ENCODE measurements around the gene CFAP410.

CFAP410 gene

DNA sequence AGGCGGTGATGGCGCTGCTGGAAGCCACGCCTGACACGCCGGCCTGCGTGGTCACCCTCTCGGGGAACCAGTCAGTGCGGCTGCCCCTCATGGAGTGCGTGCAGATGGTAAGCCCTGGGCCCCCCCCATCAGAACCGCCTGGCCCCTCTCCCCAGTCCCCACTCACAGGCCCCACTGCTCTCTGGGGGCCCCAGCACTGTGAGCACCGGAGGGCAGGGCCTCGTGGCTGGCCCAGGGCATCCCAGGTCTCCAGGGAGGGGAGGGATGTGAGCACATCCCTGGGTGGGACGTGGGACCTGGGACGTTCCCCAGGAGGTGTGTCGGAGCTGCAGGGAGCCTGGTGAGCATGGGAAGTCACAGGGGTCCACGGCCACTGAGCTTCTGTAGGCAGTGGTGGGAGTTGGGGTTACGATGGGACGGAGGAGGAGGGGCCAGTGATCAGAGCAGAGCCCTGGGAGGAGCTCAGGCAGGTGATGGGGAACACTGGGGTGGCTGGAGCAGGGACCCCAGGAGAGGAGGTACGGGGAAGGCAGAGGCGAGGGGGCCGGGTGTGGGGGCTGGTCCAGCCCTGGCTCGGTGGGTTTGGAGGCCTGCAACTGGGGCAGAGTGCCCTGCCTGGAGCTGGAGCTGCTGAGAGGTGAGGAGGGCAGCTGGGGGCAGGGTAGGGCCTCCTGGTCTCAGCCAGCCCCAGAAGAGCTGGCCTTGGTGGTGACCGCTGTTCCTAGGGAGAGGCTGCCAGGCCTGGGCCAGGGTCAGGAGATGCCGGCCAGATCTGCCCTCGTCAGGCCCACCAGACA is 20.5 kb downstream of the CFAP410 start:
- H3K36me3 ChIP-seq (ENCODE audit: insufficient read depth, low read length), result peaks cover 50% of the 10 kb centered on the region
- 94% methylated on average over 25 of the region's 25 CpGs for WGBS
- no peak overlapping the region for H3K9ac ChIP-seq (ENCODE audit: low read depth, low read length)
- no peaks in the 10 kb centered on the region for H3K4me1 ChIP-seq (ENCODE audit: insufficient read depth, low read length)
- no peak overlapping the region for H3K4me3 ChIP-seq (ENCODE audit: low read length)
- no peaks in the 10 kb centered on the region for H3K27me3 ChIP-seq (ENCODE audit: insufficient read depth, low read length)
- no peak overlapping the region for H3K27ac ChIP-seq (ENCODE audit: low read depth, low read length)
- H3K9me3 ChIP-seq (ENCODE audit: insufficient read depth, low read depth, low read length), result no peaks in the 10 kb centered on the region

DNA sequence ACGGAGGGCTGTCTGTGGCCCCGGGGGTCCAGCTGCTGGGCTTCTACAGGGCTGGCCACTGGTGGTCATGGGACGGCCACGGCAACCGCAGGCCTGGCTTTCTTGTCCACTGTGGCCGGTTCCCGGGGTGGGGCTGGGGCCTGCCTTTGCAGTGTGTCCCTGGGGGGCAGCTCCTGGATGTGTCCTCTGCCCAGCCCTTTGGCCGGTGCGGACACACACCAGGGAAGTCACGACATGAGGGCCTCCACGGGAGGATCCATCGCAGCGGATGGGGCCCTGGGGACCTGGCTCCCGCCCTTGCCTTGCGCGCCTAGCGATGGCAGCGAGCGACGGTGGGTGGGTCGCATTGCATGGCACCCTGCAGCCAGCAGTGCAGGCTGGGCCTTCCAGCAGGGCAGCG is 21.3 kb downstream of the CFAP410 start:
- H3K36me3 ChIP-seq (ENCODE audit: insufficient read depth, low read length), result peaks cover 54% of the 10 kb centered on the region
- 97% methylated on average over 22 of the region's 22 CpGs for WGBS

DNA sequence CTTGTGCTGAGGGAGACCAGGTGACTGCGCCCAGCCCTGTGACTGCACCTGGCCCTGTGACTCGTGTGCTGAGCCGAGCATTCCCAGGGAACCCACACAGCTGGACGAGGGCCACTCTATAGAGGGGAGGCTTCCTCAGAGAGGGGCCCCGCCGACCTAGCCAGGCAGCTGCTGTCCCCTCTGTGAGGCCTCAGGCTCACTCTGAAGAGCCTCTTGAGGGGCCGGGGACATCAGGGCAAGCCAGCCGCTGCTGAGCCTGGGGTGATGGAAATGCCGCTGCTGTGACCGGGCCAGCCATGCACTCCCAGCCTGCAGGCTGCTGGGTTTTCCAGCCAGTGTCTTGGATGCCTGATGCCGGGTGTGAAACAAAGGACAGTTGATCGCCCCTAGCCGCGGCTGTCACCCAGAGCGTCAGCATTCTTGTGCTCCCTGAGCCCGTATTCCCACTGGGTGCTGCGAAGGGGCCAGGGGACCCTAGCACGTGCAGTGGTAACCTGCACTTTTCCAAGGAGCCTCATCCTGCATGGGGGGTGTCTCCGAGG is 21.9 kb downstream of the CFAP410 start:
- 96% methylated on average over 19 of the region's 19 CpGs for WGBS
- Histone ChIP-seq H3K9me3 (ENCODE audit: insufficient read depth, low read depth, low read length) (no peaks in the 10 kb centered on the region), H3K27me3 (ENCODE audit: insufficient read depth, low read length) (no peaks in the 10 kb centered on the region), H3K4me3 (ENCODE audit: low read length) (no peak overlapping the region), H3K36me3 (ENCODE audit: insufficient read depth, low read length) (peaks cover 58% of the 10 kb centered on the region), H3K9ac (ENCODE audit: low read depth, low read length) (no peak overlapping the region), H3K4me1 (ENCODE audit: insufficient read depth, low read length) (no peaks in the 10 kb centered on the region), H3K27ac (ENCODE audit: low read depth, low read length) (no peak overlapping the region)

More for the DNA sequence above, 21.3 kb downstream of the CFAP410 start:
- Histone ChIP-seq H3K9ac (ENCODE audit: low read depth, low read length) (no peak overlapping the region), H3K9me3 (ENCODE audit: insufficient read depth, low read depth, low read length) (no peaks in the 10 kb centered on the region), H3K4me1 (ENCODE audit: insufficient read depth, low read length) (no peaks in the 10 kb centered on the region), H3K4me3 (ENCODE audit: low read length) (no peak overlapping the region), H3K27me3 (ENCODE audit: insufficient read depth, low read length) (no peaks in the 10 kb centered on the region), H3K27ac (ENCODE audit: low read depth, low read length) (no peak overlapping the region)

DNA sequence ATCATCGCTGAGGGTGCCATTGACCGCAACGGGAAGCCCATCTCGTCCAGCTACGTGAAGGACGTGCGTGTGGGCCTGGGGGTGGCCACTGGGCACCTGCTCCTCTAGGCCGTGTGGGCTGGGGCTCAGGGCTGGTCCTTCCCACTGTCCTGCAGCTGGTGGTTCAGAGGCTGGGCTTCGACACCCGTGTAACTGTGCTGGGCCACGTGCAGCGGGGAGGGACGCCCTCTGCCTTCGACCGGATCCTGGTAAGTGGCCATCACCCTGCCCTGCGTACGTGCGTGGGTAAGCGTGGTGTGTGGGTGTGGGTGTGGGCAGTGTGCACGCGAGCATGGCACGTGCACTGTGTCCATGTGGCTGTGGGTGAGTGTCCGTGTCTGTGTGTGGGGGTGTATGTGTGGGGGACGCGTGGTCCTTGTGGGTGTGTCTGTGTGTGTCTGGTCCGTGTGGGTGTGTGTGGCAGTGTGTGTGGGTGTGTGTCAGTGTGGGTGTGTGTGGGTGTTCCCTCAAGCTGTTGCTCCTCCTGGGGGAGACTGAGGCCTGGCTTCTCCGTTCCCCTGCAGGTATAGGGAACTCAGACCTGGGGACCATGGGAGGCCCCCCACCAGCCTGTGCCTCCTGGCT is 22.8 kb downstream of the CFAP410 start:
- H3K36me3 ChIP-seq (ENCODE audit: insufficient read depth, low read length), result peaks cover 63% of the 10 kb centered on the region
- no peaks in the 10 kb centered on the region for H3K4me1 ChIP-seq (ENCODE audit: insufficient read depth, low read length)
- H3K9ac ChIP-seq (ENCODE audit: low read depth, low read length), result no peak overlapping the region
- H3K9me3 ChIP-seq (ENCODE audit: insufficient read depth, low read depth, low read length), result no peaks in the 10 kb centered on the region
- no peak overlapping the region for H3K27ac ChIP-seq (ENCODE audit: low read depth, low read length)
- WGBS, result 97% methylated on average over 27 of the region's 27 CpGs
- no peak overlapping the region for H3K4me3 ChIP-seq (ENCODE audit: low read length)
- H3K27me3 ChIP-seq (ENCODE audit: insufficient read depth, low read length), result no peaks in the 10 kb centered on the region

DNA sequence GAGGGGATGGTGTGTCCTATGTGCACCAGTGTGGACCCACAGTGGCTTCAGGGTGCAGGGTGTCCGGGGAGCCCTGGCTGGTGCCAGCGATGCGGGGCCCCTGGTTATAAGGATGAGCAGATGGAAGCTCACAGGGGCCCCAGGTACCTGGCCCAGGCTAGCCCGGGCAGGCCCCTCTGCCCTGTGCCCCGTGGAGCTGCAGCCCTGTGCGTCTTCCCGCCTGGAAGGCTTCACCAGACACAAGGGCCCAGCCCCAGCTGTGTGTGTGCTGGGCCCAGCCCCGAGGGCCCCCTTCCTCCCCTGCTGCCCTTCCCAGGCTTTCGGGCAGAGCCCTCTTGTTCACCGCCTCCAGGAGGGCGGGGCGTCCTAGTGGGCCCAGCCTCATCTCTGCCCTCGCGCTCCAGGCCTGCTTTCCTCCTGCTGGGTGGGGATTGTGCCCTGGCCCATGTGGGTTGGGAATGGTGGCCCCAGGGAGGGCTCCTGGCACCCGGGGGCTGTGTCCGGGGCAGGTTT is 23.4 kb downstream of the CFAP410 start:
- Histone ChIP-seq H3K4me3 (ENCODE audit: low read length) (no peak overlapping the region), H3K9ac (ENCODE audit: low read depth, low read length) (no peak overlapping the region), H3K36me3 (ENCODE audit: insufficient read depth, low read length) (peaks cover 70% of the 10 kb centered on the region), H3K27me3 (ENCODE audit: insufficient read depth, low read length) (no peaks in the 10 kb centered on the region), H3K9me3 (ENCODE audit: insufficient read depth, low read depth, low read length) (no peaks in the 10 kb centered on the region), H3K27ac (ENCODE audit: low read depth, low read length) (no peak overlapping the region), H3K4me1 (ENCODE audit: insufficient read depth, low read length) (no peaks in the 10 kb centered on the region)
- WGBS, result 92% methylated on average over 16 of the region's 16 CpGs

DNA sequence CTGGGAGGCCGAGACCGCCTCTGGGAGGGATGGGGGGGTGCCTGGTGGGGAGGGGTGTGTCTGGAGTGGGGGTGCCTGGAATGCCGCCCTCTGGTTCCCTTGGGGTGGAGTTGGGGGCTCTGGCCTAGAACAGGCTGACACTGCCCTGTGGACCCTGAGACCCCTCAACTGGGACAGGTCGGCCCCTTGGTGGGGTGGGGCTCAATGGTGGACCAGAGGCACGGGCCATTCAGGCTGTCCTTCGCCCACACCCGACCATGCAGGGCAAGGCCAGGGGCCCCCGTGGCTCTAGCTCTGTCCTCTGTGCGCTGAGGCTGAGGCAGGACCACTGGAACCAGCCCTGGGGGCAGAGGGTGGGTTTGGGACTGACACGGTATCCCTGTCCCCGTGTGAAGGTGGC is 24.6 kb downstream of the CFAP410 start:
- Histone ChIP-seq H3K9ac (ENCODE audit: low read depth, low read length) (no peak overlapping the region), H3K9me3 (ENCODE audit: insufficient read depth, low read depth, low read length) (no peaks in the 10 kb centered on the region), H3K27me3 (ENCODE audit: insufficient read depth, low read length) (no peaks in the 10 kb centered on the region), H3K4me1 (ENCODE audit: insufficient read depth, low read length) (no peaks in the 10 kb centered on the region), H3K36me3 (ENCODE audit: insufficient read depth, low read length) (peaks cover 68% of the 10 kb centered on the region), H3K4me3 (ENCODE audit: low read length) (no peak overlapping the region), H3K27ac (ENCODE audit: low read depth, low read length) (no peak overlapping the region)
- 92% methylated on average over 11 of the region's 11 CpGs for WGBS

DNA sequence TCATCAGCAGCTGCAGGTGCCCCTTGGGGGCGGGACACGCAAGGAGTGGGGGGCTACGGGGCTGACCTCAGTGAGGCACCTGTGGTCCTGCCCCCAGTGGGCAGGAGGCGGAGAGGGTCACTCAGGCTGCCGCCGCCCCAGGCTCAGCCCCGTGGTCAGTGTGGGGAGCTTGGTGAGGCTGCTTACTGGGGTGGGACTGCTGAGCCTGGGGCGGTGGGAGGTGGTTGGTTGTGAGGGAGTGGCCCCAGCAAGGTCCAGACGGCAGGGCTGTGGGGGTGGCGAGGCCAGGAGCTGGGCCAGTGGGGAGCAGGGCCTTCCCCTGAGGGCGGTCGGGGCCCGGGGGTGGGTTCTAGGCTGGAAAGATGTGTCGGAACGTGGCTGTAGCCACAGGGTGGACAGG is 25.1 kb downstream of the CFAP410 start:
- Histone ChIP-seq H3K9ac (ENCODE audit: low read depth, low read length) (no peak overlapping the region), H3K4me3 (ENCODE audit: low read length) (no peak overlapping the region), H3K36me3 (ENCODE audit: insufficient read depth, low read length) (peaks cover 64% of the 10 kb centered on the region), H3K9me3 (ENCODE audit: insufficient read depth, low read depth, low read length) (no peaks in the 10 kb centered on the region), H3K27me3 (ENCODE audit: insufficient read depth, low read length) (no peaks in the 10 kb centered on the region), H3K27ac (ENCODE audit: low read depth, low read length) (no peak overlapping the region), H3K4me1 (ENCODE audit: insufficient read depth, low read length) (0 out of 2 replicates have a peak, but pooled peaks cover under 1% of the 10 kb centered on the region)
- 93% methylated on average over 15 of the region's 15 CpGs for WGBS

DNA sequence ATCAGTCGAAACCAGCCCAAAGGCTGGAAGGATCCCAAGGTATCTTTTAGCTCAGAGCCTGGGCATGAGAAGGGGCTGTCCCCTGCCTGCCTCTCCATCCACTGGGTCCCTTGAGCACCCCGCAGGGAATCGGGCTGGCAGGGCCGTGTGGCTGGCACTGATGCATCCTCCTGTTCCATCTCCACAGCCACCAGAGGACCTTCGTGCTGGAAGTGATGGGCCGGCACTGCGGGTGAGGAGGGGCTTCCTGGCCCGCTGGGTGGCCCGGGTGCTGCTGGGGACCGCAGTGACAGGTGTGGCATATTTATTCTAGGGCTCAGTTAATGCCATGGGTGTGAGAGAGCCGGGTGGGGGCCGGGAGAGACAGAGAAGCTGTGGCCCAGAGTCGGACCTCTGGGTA is 25.7 kb downstream of the CFAP410 start:
- Histone ChIP-seq H3K27ac (ENCODE audit: low read depth, low read length) (no peak overlapping the region), H3K27me3 (ENCODE audit: insufficient read depth, low read length) (no peaks in the 10 kb centered on the region), H3K9ac (ENCODE audit: low read depth, low read length) (no peak overlapping the region), H3K9me3 (ENCODE audit: insufficient read depth, low read depth, low read length) (no peaks in the 10 kb centered on the region), H3K4me3 (ENCODE audit: low read length) (no peak overlapping the region), H3K36me3 (ENCODE audit: insufficient read depth, low read length) (peaks cover 62% of the 10 kb centered on the region), H3K4me1 (ENCODE audit: insufficient read depth, low read length) (peaks cover 4% of the 10 kb centered on the region)
- 94% methylated on average over 13 of the region's 13 CpGs for WGBS

DNA sequence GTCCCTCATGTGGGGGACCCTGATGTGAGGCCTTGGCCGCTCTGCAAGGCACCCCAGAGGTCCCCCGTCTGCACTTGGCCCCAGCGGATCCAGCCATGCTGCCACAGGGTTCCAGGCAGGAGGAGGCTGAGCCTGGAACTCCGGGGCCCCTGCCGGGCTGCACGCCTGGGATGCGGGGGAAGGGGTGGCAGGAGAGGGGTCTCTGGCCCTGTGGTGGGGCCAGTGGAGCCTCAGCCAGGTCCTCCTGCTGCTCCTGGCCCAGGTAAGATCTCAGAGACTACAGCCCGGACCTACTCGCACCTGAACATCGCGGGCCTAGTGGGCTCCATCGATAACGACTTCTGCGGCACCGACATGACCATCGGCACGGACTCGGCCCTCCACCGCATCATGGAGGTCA is 26.5 kb downstream of the CFAP410 start:
- WGBS, result 96% methylated on average over 19 of the region's 19 CpGs
- H3K4me3 ChIP-seq (ENCODE audit: low read length), result no peak overlapping the region
- no peak overlapping the region for H3K27ac ChIP-seq (ENCODE audit: low read depth, low read length)
- H3K9me3 ChIP-seq (ENCODE audit: insufficient read depth, low read depth, low read length), result no peaks in the 10 kb centered on the region
- no peaks in the 10 kb centered on the region for H3K27me3 ChIP-seq (ENCODE audit: insufficient read depth, low read length)
- H3K36me3 ChIP-seq (ENCODE audit: insufficient read depth, low read length), result peaks cover 56% of the 10 kb centered on the region
- peaks cover 4% of the 10 kb centered on the region for H3K4me1 ChIP-seq (ENCODE audit: insufficient read depth, low read length)
- no peak overlapping the region for H3K9ac ChIP-seq (ENCODE audit: low read depth, low read length)

DNA sequence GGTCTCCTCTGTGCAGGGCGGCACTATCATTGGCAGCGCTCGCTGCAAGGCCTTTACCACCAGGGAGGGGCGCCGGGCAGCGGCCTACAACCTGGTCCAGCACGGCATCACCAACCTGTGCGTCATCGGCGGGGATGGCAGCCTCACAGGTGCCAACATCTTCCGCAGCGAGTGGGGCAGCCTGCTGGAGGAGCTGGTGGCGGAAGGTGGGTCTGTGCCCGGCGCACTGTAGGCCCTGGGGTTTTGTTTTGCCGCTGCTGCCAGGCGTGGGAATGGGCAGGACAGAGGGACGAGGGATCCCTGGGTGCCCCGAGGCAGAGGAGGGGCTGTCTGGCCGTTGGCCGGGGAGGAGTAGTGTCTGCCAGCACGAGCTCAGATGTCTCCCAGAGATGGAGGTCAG is 27.1 kb downstream of the CFAP410 start:
- Histone ChIP-seq H3K9ac (ENCODE audit: low read depth, low read length) (no peak overlapping the region), H3K27me3 (ENCODE audit: insufficient read depth, low read length) (no peaks in the 10 kb centered on the region), H3K4me1 (ENCODE audit: insufficient read depth, low read length) (peaks cover 4% of the 10 kb centered on the region), H3K4me3 (ENCODE audit: low read length) (no peak overlapping the region), H3K9me3 (ENCODE audit: insufficient read depth, low read depth, low read length) (no peaks in the 10 kb centered on the region), H3K27ac (ENCODE audit: low read depth, low read length) (no peak overlapping the region), H3K36me3 (ENCODE audit: insufficient read depth, low read length) (peaks cover 52% of the 10 kb centered on the region)
- 96% methylated on average over 22 of the region's 22 CpGs for WGBS

Data from HUES64 (cell line).